ENCODE results near the gene ENTPD3.

DNA sequence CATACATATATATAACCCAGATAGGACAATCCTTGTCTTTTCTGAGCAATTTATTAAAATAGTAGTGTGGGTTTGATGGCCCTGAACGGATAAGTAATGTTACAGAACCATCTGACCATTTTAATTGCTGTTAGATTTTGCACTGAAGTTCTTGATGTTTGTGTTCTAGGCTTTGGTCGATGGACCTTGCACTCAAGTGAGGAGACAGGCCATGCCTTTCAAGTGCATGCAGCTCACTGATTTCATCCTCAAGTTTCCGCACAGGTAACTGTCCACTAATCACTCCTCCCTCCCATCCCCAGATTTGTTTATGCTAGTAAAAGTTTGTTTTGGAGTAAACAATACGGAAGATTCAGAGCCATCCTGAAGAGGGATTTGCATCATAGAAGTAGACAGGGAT, 71.5 kb downstream of the ENTPD3 start:
- TF ChIP-seq POLR2A (IDR thresholded peaks at IDR 0.05; ENCODE audit: low read depth, low read length), result no peak
- no peak for TF ChIP-seq POU2F2 (IDR thresholded peaks at IDR 0.05; ENCODE audit: low read depth, low read length)
- no peak for TF ChIP-seq POLR2AphosphoS5 (IDR thresholded peaks at IDR 0.05; ENCODE audit: low read depth, low read length)
- TF ChIP-seq TAF1 (IDR thresholded peaks at IDR 0.05; ENCODE audit: low read depth, low read length), result no peak
- no peak for TF ChIP-seq PAX5 (IDR thresholded peaks at IDR 0.05; ENCODE audit: insufficient read depth, low read length, severe bottlenecking)
- no peak for TF ChIP-seq SPI1 (IDR thresholded peaks at IDR 0.05; ENCODE audit: low read depth, low read length)
